ENCODE measurements around the gene ALG6.

Gene ALG6

DNA sequence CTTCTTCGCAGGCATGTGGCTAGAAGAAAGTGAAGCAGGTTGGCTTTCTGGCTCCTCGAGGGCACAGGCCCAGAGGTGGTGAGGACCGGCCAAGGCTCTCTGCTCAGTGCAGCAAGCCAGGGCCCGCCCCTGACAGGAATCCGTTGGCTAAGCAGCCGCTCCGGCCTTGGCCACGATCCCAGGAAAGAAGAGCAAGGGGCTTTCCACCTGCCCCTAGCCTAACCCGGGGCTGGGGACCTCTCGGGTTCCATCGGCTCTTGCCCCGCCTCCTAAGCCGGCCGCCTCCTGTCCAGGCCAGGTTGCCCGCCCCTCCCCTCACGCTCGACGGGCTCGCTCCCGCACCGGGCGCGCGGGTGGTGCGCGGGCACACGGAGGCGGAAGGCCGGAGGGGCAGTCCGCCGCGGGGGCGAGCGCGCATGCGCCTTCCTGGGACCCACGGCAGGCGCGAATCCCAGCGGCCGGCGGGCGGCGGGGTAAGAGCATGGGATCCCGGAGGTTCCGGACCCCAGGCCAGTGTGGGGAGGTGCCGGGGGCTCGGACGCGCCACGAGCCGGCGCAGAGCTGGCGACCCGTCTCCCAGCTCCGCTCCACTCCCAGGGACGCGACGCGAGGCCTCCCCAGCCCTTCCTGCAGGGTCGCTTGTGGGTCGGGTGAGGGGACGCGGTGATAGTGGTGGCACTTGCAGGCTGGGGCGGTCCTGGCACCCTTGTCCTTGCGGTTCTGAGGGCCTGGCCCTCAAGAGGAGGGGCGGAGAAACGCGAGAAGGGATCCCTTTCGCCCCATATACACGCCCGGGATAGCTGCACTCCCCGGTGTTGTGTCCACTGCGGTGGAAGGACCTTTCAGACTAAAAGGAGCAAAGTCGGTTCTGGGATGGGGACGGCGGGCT, at the start of gene ALG6:
TSS of gene ALG6 (plus strand) at position 413 of the 889 bp plus-strand sequence. CDS start 3,351 bp downstream, outside the sequence.
- peak; percentile 96 for DNase-seq

DNA sequence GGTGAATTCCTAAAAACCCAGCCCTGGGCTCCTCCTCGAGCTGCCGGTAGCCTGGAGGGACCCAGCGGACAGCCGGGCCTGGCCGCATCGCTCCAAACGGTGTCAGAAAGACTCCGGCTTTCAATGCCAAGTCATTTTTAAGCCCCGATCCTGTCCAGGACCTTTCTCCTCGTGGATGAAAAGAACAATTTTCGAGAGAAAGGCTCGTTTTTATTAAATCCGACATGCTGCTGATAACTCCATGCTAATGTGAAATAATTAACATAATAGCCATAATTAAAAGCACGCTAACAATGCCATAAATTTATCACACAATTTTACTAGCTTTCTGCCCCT, 49.6 kb upstream of the ALG6 start:
- no peak for DNase-seq

DNA sequence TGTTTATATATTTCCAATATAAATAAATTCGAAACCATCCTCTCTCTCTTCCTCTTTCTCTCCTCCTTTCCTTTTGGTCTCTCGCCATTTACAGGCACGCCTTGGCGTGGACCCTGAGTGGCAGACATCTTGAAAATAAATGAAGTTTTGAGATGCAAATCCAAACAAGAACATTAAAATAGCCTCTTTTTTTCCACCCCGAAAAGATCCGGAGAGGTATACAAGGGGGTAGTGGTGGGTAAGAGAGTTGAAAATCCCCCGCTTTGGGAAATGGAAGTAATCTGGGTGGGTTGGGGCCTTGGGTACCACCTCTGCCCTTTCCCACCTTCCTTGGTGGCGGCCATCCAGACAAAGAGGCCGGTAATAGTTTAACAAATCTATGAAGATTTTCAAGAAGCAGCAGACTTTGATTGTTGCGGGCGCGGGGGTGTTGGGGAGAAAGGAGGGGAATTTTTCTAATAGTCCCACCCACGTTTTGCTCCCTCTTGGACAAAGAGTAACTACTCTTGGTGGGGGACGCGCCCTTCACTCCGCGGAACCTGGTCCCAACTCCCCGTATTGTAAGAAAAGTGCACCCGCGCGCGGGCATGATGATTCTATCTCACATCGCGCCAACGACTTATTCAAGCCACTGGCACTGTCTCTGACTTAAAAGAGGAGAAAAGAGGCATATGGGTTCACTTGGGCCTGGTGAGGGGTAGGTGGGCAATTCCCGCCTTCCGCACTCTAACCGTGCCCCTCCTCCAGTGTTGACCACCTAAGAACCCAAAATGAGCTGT, 49.0 kb upstream of the ALG6 start:
- DNase-seq, result no peak

DNA sequence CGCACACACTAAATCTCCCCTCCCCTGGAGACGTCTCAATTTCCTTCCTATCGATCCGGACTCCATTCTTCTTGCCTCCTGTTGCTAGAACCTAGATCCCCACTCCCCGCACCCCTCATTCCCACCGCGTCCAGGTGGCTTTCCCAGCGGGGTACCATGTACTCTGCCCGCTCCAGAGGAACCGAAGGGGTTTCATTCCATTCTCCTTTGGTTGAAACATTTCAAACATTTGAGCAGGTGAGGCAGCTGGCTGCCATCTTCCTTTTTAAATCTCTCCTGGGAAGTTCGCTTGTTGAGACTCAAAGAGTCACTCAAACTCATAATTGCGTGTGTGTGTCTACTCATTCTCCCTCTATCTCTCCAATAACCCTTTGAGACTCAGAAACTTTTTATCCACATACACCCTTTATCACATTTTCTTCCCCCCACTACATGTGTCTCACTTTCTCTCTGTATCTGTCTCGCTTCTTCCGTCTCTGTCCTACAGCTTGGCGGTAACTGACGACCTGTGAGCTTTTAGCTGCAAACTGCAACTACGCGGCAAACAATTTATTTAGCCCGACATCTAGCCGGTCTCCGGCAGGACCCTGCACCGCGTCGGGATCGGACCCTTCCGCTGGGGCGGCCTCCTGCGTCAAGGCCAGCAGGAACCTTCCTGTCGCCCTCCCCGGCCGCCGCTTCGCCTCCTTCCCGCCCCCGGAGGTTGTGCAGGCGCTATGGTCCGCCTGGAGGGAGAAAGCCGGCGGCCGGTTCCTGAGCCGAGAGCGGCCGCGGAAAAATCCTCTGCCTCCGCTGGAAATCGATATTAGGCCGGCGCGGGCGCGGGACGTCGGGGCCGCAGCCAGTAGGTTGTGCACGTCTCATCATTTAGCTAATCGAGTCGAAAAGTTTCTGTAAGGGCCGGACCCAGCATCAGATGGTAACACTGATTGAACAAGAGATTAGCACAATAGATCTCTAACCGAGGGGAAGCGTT, 48.1 kb upstream of the ALG6 start:
- DNase-seq, result no peak

DNA sequence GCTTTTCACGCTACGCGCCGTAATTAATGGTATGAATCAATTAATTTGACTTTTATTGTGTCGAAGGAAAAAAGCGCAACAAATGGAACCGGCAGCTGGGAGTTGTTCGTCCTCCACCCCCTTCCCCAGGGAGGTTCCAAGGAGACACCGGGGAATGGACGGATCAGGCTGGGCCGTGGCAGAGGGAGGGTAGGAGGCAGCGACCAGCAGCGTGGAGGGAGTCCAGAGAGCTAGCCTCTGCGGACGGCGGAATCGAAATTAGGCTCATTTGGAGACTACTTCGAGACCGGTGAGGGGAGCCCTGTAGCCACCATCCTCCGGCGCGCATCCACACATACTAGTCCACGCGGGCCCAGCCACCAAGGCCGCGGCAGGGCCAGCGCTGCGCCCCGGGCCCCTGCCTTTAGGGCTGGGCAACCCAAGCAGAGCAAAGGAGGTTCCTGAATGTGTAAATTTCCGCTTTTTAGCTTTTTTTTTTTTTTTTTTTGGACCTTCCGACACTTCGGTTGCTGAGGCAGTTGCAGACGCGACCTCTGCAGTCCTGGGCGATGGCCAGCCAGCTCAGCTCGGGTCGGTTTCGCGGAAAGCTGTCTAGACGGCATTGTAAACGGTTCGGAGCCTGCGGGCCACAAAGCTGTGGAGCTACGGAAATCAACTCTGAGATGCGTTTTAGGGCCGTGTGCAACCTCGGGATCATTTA, 47.3 kb upstream of the ALG6 start:
- no peak for DNase-seq

DNA sequence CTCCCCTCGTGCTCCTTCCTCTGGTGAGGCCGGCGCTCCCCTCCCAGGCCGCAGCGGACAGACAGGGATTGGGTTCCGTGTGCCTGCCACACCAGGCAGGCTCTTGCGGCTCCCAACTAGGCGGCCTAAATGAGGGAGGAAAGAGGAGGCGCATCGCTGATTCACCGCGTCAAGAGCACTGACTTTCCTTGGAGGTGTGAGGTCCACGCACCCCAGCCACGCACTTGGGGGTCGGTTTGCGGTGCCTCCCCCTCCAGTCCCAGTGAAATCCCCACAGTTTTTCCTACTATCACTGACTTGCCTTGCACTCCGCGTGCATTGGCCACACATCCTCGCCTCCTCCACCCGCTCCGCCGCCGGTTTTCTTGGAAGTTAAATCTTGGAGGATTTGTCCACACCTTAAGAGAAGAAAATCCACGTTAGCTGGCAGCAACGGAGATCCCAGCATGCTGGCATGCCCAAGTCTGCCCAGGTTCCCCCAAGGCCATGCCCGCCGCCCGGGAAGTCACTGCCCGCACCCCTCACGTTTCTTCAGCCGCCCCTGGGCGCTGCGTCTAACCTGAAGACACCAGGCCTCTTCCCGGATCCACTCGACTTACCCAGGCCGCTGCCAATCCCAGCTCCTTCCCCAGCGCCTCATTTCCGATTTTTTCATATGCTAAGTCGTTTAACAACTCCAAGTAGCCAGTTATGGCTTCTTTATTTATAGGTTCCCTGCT, 46.2 kb upstream of the ALG6 start:
- DNase-seq, result no peak

DNA sequence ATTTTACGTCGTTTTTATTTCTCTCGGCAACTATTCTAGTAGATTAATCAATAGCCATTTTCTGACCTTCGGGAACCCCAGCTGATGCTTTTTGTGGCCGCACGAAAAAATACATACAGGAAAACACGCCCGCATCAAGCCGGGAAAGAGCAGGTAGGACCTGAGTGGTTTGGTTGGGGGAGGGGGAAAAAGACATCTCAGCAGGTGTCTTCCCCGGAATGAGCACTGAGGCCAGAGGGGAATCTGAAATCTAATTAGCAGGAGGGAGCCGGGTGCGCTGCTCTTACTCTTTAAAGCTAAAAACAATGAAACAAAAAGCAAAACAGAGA, 45.7 kb upstream of the ALG6 start:
- no peak for DNase-seq

DNA sequence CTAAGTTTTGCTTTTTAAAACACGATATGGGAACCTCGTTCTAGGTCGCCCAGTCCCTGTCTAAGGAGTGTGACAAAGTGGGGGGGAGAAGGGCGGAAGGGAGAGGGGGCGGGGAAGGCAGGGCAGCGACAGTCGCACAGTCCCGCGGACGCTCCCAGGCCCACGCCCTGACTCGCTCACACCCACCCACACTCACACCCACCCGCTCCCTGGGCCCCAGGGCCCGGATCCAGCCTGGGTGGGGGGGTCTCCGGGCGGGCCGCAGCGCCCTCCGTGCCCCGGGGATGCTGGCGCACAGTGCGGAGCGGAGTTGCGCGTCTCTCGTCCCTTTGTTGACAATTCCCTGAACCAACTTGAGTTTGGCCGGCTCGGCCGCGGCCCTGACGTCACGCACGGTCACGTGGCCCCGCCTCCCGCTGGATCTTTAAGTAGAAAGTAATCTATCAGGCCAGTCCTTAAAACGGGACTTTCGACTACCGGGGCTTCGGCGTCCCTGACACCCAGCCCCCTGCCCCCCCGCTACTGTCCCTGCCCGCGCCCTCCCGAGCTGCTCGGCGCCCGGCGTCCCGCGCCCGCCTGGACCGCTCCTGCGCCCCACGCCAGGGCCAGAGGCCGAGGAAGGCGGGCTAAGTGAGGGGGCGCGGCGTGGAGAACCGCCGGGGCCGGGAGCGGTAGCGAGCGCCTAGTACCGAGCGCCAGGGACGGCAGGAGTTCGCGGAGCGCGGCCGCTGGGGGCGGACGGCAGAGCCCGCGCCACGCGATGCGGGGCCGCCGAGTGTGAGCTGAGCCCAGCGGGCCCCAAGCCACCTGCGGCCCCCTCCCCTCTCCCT, 45.1 kb upstream of the ALG6 start, which contains the start of gene FOXD3:
TSS of gene FOXD3 (plus strand) at position 454 of the 830 bp plus-strand sequence. CDS start 492 bp downstream, outside the sequence.
- DNase-seq, result peak; percentile 86

DNA sequence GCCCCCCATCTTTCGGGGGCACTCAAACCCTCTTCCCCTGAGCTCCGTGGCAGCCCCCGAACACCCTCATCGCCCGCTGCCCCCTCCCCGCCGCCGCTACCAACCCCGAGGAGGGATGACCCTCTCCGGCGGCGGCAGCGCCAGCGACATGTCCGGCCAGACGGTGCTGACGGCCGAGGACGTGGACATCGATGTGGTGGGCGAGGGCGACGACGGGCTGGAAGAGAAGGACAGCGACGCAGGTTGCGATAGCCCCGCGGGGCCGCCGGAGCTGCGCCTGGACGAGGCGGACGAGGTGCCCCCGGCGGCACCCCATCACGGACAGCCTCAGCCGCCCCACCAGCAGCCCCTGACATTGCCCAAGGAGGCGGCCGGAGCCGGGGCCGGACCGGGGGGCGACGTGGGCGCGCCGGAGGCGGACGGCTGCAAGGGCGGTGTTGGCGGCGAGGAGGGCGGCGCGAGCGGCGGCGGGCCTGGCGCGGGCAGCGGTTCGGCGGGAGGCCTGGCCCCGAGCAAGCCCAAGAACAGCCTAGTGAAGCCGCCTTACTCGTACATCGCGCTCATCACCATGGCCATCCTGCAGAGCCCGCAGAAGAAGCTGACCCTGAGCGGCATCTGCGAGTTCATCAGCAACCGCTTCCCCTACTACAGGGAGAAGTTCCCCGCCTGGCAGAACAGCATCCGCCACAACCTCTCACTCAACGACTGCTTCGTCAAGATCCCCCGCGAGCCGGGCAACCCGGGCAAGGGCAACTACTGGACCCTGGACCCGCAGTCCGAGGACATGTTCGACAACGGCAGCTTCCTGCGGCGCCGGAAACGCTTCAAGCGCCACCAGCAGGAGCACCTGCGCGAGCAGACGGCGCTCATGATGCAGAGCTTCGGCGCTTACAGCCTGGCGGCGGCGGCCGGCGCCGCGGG, 44.2 kb upstream of the ALG6 start:
- DNase-seq, result peak; percentile 73

DNA sequence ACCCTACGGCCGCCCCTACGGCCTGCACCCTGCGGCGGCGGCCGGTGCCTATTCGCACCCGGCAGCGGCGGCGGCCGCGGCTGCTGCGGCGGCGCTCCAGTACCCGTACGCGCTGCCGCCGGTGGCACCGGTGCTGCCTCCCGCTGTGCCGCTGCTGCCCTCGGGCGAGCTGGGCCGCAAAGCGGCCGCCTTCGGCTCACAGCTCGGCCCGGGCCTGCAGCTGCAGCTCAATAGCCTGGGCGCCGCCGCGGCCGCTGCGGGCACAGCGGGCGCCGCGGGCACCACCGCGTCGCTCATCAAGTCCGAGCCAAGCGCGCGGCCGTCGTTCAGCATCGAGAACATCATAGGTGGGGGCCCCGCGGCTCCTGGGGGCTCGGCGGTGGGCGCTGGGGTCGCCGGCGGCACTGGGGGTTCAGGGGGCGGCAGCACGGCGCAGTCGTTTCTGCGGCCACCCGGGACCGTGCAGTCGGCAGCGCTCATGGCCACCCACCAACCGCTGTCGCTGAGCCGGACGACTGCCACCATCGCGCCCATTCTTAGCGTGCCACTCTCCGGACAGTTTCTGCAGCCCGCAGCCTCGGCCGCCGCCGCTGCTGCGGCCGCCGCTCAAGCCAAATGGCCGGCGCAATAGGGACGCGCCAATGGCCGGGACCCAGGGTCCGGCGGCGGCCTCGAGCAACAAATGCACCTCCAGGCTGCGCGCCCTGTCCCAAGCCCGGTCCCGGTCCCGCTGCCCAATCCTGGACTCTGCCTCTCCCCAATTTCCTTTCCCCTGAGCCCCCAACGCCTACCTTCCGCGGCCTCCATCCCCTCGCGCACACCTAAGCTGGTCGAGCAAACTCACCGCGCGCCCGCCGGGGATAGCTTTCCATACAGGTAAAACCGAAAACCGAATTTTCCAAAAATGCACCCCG, 43.3 kb upstream of the ALG6 start:
- peak; percentile 55 for DNase-seq

DNA sequence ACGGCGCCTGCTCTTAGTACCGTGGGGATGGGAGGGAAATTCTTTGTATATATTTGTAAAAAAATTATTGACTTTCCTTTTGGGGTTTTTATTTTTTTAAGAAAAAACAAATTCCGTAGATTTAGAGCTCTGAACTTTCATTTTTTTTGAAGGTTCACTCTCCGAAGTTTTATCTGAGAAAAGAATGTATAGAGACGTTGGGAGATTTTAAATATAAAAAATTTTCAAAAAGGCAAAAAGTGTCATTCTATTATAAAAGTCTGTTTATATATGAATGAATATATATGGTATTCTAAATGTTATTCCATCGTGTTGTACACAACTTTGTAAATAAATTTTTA, 42.7 kb upstream of the ALG6 start:
- DNase-seq, result no peak

DNA sequence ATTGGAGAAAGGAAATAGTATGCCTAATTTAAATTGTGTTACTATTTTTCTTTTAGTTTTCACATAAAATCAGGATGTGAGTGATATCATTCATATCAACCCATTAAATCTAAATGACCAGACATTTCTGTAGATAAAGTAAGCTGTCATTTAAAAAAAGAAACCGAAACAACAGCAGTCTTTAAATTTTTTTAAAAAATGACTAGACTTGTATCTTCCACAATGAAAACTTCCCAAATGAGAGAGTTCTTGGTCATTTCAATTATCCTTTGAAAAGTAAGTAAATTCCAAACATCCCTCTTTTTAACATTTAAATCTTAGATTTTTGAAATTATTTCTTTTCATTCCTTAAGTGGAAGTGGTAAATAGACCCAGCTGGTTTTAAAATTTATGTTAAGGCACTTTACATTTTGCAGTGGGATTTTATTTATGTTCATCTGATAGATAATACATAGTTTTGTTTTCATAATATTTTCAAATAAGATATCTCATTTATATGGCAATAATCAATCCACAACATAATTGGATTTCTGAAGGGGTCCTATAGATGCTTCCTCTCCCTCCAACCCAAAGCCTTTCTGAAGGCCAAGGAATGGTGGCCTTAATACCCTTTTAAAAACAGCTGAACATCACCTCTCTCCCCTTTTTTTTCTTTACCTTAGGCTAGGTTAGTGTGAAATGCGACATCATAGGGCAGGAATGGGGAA, 42.0 kb upstream of the ALG6 start:
- no peak for DNase-seq

DNA sequence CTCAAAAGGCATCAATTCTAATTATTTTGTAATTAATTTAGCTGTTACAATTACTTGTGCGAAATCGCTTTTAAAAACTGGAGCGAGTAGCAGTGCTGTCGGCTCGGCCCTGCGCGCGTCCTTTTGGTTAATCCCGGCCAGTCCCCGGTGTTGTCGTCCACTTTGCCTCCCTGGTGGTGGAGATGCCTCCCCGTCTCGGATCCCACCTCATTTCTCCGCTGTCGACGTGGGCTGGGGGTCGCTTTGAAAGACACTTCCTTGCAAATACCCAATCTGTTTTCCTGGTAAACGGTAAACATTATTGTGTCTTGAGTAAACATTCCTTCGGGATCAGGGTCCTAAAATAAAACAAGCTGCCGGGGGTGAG, 41.3 kb upstream of the ALG6 start:
- no peak for DNase-seq

DNA sequence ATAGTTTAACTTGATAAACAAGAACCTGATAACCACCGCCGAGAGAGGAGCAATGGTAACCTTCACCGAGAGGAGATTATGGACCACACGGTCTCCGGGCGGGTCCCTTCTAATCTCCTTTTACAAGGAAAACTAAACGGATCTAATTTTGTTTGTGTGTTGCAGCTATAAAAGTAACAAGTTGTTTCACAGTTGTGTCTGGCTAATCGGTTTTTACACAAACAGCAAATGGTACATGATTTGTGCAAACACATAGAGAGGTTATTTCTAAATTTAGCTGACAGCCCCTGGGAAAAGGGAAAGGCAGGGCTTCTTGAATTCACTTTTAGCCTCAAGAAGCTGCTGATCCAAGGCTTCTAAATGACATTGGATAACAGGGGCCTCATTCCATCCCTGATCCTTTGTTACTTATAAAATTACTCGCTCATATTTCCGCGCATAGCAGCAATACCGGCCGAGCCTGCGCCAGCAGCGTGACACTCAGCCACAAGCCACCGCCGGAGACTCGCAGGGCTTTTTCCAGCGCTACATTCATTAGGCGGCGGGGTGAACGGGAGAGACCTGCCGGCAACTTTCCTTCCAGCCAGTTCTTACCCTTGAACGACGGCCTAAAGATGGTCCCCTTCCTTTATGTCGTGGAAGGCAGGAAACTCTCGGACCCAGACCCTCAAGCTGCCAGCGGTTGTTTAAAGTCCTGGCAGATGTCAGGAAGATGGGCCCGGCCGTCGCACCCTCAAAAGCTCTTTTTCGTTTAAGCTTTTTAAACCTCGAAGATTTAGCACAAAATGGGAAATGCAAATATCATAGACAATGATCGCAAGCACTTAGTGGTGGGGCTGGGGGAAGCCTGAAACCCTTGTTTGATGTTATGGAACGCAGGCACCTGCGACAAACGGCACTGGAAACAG, 40.7 kb upstream of the ALG6 start:
- DNase-seq, result no peak

DNA sequence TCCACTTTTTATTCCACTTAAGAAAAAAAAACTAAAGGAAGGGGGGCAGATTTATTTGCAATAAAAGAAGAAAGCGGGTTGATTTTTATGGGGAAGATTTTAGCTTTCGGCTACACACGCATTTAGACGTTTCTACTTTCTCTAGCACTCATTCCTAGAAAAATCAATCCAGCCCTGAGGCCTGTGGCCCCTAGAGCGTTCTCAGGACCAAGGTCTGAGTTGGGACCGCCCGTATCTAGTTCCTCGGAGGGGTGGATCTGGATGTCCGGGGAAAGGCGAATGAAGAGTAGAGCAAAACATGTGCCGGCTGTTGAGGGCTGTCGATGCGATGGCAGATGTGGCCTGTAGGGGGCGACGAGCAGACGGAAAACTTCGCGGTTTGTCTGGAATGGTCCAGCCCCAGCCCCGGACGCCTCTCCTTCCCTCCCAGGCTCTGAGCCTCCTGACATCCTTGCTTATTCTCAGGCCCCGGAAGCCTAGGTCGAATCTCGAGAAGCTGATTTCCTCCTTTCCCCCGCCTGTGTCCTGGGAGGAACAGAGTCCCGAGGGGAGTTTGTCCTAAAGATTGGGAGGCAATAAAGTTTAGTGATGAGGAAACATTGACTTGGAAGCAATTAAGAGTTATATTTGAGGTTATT, 39.9 kb upstream of the ALG6 start:
- peak; percentile 50 for DNase-seq

DNA sequence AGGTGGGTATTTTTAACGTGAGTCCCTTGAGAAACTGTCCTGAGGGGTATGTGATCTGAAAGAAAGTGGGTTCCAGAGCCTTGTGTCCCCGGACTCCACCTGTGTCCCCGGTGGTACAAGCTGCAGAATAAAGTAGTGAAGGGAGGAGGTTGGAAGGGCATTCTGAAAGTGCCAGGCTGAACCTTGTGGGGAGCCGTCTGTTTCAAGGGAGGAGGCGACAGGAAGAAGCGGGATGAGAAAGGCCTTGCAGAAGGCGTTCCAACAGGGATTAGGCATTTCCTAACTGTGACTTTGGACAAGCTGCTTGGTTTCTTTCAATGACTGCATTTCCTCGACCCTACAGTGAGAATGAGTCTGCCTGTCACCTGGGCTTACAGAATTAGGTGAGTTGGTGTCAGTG, 39.3 kb upstream of the ALG6 start:
- DNase-seq, result no peak
